ENCODE data around the gene ANK3.

The ANK3 gene

GRCh38 chr10:60142736-60143135 is 246.9 kb downstream of the ANK3 start:
- H4K20me1 ChIP-seq (ENCODE audit: insufficient read depth, low read length): no peaks in the 10 kb centered on the region
- no peak overlapping the region for H3K27ac ChIP-seq (ENCODE audit: low read length)
- no peak overlapping the region for H3K4me3 ChIP-seq (ENCODE audit: low read length)
- no peaks in the 10 kb centered on the region for H3K9me2 ChIP-seq (replicated peaks; ENCODE audit: insufficient read depth, low read length)
- no peak overlapping the region for H3K4me2 ChIP-seq (ENCODE audit: low read depth, low read length)
- DNase-seq: no peak
- H2AFZ ChIP-seq (ENCODE audit: low read length): no peak overlapping the region
- no peak overlapping the region for H3K9ac ChIP-seq (ENCODE audit: low read length)
- H3K4me1 ChIP-seq (ENCODE audit: low read length): peaks cover 14% of the 10 kb centered on the region
- no peak for TF ChIP-seq EZH2 (optimal IDR thresholded peaks at IDR 0.05; ENCODE audit: low read depth, low read length)
- TF ChIP-seq EZH2phosphoT487 (IDR thresholded peaks at IDR 0.05; ENCODE audit: low read length): no peak
- TF ChIP-seq CTCF (IDR thresholded peaks at IDR 0.05; ENCODE audit: low read length): no peak
- H3K36me3 ChIP-seq (replicated peaks; ENCODE audit: insufficient read depth, low read length): no peaks in the 10 kb centered on the region
- H3K79me2 ChIP-seq (ENCODE audit: low read length): no peaks in the 10 kb centered on the region
- H3K9me3 ChIP-seq (replicated peaks; ENCODE audit: insufficient read depth, low read length): no peaks in the 10 kb centered on the region
- no peaks in the 10 kb centered on the region for H3K27me3 ChIP-seq (replicated peaks; ENCODE audit: insufficient read depth, low read length)
- H3F3A ChIP-seq (ENCODE audit: insufficient read depth, low read length): no peaks in the 10 kb centered on the region

GRCh38 chr10:60141896-60142559 is 247.6 kb downstream of the ANK3 start:
- DNase-seq: no peak
- Histone ChIP-seq H3K27ac (ENCODE audit: low read length) (no peak overlapping the region), H3K79me2 (ENCODE audit: low read length) (no peaks in the 10 kb centered on the region), H3K36me3 (replicated peaks; ENCODE audit: insufficient read depth, low read length) (no peaks in the 10 kb centered on the region), H3K4me2 (ENCODE audit: low read depth, low read length) (no peak overlapping the region), H3K27me3 (replicated peaks; ENCODE audit: insufficient read depth, low read length) (no peaks in the 10 kb centered on the region), H3K4me1 (ENCODE audit: low read length) (peaks cover 14% of the 10 kb centered on the region), H4K20me1 (ENCODE audit: insufficient read depth, low read length) (no peaks in the 10 kb centered on the region), H3K9me2 (replicated peaks; ENCODE audit: insufficient read depth, low read length) (no peaks in the 10 kb centered on the region), H2AFZ (ENCODE audit: low read length) (no peak overlapping the region), H3K9me3 (replicated peaks; ENCODE audit: insufficient read depth, low read length) (no peaks in the 10 kb centered on the region), H3F3A (ENCODE audit: insufficient read depth, low read length) (no peaks in the 10 kb centered on the region), H3K9ac (ENCODE audit: low read length) (no peak overlapping the region), H3K4me3 (ENCODE audit: low read length) (no peak overlapping the region)
- TF ChIP-seq EZH2 (optimal IDR thresholded peaks at IDR 0.05; ENCODE audit: low read depth, low read length): no peak
- no peak for TF ChIP-seq EZH2phosphoT487 (IDR thresholded peaks at IDR 0.05; ENCODE audit: low read length)
- TF ChIP-seq CTCF (IDR thresholded peaks at IDR 0.05; ENCODE audit: low read length): no peak

GRCh38 chr10:60140651-60141632 is 248.7 kb downstream of the ANK3 start:
- no peak overlapping the region for H2AFZ ChIP-seq (ENCODE audit: low read length)
- no peaks in the 10 kb centered on the region for H3K27me3 ChIP-seq (replicated peaks; ENCODE audit: insufficient read depth, low read length)
- H4K20me1 ChIP-seq (ENCODE audit: insufficient read depth, low read length): no peaks in the 10 kb centered on the region
- peaks cover 16% of the 10 kb centered on the region for H3K4me1 ChIP-seq (ENCODE audit: low read length)
- H3K4me3 ChIP-seq (ENCODE audit: low read length): no peak overlapping the region
- H3K36me3 ChIP-seq (replicated peaks; ENCODE audit: insufficient read depth, low read length): no peaks in the 10 kb centered on the region
- TF ChIP-seq EZH2phosphoT487 (IDR thresholded peaks at IDR 0.05; ENCODE audit: low read length): no peak
- TF ChIP-seq EZH2 (optimal IDR thresholded peaks at IDR 0.05; ENCODE audit: low read depth, low read length): no peak
- no peak for TF ChIP-seq CTCF (IDR thresholded peaks at IDR 0.05; ENCODE audit: low read length)
- no peaks in the 10 kb centered on the region for H3F3A ChIP-seq (ENCODE audit: insufficient read depth, low read length)
- no peaks in the 10 kb centered on the region for H3K9me3 ChIP-seq (replicated peaks; ENCODE audit: insufficient read depth, low read length)
- H3K27ac ChIP-seq (ENCODE audit: low read length): no peak overlapping the region
- H3K4me2 ChIP-seq (ENCODE audit: low read depth, low read length): no peak overlapping the region
- DNase-seq: no peak
- no peaks in the 10 kb centered on the region for H3K79me2 ChIP-seq (ENCODE audit: low read length)
- H3K9me2 ChIP-seq (replicated peaks; ENCODE audit: insufficient read depth, low read length): no peaks in the 10 kb centered on the region
- no peak overlapping the region for H3K9ac ChIP-seq (ENCODE audit: low read length)

Measured in MM.1S (cell line).